Right renal pelvis (tissue), 4 donors: ENCODE measurements around the gene GAB2. TPM values are rescaled to one million over a fixed set of nuclear protein-coding genes. Genes with fewer than 3 reads are reported as not detected.
"Not testable (repeated sequence)": the region's sequence is repeated elsewhere in the genome, so short reads cannot be mapped to it uniquely, and the experiment has no call there.

ENCODE experiments used
- DNase-seq, 4 donors: peaks; one replicate each; pipeline ENCODE4 v3.0.0-alpha.2; 2013; ENCODE audit warnings: low read depth in 4 of 4, low spot score in 3 of 4, missing footprints in 1 of 4
- polyA plus RNA-seq, 4 donors: library from polyadenylated mRNA; unstranded; fragments of 120-200 nt; gene quantifications; one replicate each; pipeline ENCODE4 v1.2.1, GENCODE V29; 2013; ENCODE audit not compliant: insufficient read length in 4 of 4

GAB2 gene
- polyA plus RNA-seq, 4 donors, result 17.4 to 20.1 (median 18.0) TPM

DNA sequence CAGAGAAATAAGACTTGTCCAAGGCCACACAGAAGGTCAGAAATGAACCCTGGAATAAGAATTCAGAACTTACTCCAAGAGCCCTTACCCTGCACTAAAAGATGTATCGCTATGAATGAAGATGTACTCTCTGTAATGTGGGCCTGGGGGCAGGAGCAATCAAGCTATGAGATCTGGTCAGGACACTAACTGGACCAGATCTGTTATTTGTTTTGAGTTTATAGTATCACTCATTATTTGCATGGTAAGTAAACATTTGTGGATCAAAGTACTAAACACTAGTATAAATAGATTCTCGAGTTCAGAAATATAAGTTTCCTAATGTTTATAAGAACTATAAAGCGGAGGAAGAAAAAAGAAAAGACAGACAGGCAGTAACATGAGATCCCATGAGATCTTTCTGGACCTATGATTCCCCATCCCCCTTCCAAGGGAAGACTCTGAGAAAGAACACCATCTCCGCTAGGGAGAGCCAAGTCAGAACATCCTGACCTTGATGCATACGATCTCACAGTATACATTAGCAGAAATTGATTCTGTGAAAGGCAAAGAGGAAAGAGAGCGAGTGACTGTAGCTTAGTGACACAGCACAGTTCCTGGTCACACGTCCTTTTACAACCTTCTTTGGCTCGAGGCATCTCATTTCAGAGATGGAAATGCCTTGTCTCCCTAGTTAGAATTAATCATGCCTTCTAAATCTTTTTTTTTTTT is 157.7 kb downstream of the GAB2 start:
- no peak for DNase-seq

DNA sequence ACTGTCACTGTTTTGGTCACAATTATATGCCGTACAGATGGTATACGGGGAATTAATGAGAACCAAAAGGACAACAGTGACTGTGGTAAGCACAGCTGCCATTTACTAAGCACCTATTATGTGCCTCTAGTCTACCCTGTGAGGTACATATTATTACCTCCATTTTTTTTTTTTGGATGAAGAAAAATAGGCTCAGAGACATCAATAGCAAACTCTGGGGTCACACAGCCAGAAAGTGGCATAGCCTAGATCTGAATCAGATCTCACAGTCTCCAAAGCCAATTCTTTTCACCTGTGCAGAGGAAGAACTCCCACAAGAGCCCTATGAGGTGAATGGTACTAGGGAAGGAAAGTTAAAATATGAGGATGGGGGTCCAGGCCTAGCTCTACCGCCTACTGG is 160.0 kb downstream of the GAB2 start:
- DNase-seq, result no peak

DNA sequence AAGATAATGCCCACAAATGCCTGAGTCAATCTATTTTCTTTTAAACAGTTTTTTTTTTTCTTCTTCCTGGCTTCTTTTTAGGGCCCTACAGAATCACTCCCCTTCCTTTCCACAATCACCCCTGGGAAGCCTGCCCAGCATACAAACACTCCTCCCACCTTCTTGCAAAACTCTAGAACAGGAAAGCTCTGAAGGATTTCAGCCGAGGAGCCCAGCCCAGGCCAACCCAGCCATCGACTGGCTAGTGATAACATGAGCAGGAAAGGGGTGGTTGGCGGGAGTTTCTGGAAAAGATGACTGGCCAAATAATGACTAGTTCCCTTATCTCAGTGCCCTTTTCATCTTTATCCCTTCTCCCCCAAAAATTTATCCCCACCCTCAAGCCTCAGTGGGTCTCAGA is 160.7 kb downstream of the GAB2 start:
- DNase-seq, result no peak

DNA sequence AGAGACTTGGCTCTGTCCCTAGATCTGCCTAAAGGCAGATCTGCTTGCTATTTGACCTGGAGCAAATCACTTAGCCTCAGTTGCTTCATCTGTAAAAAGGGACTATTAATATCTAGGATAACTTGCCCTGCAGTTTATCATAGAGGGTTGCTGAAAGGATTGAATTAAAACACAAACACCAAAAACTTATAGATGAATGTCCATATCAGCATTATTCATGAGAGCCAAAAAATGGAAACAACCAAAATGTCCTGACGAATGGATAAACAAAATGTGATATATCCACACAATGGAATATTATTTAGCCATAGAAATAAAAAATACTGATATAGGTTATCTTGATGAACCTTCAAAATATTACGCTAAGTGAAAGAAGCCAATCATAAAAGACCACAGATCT is 161.7 kb downstream of the GAB2 start:
- no peak for DNase-seq

DNA sequence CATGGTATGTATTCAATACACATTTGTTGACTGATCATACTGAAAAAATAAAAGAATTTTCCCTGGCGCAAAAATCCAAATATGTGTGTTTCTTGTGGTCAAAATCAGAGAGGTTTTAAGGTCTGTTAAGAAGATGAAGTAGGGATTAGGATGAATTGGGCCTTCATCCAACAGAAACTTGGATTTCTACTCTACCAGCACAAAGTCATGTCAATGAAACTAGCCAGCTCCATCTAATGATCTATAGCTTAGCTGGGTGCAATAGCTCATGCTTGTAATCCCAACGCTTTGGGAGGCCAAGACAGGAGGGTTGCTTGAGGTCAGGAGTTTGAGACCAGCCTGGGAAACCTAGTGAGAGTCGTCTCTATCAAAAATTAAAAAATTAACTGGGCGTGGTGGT is 163.4 kb downstream of the GAB2 start:
- no peak for DNase-seq

DNA sequence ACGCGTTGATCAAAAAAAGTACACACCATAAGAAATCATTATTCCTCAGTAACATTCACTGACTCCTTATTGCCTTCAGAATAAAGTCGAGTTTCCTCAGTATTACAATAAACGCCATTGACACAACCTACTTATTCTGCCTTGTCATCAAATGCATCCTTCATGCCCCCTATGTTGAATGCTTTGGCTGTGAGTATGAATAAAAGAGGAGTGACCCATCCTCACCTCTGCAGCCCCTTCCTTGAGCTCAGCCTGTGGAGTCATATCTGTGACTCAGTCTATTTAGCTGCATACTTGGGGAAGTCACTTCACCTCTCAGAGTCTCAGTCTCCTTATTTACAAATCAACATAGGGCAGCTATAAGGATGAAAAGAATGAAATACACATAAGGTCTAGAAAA is 163.8 kb downstream of the GAB2 start:
- DNase-seq, result no peak

DNA sequence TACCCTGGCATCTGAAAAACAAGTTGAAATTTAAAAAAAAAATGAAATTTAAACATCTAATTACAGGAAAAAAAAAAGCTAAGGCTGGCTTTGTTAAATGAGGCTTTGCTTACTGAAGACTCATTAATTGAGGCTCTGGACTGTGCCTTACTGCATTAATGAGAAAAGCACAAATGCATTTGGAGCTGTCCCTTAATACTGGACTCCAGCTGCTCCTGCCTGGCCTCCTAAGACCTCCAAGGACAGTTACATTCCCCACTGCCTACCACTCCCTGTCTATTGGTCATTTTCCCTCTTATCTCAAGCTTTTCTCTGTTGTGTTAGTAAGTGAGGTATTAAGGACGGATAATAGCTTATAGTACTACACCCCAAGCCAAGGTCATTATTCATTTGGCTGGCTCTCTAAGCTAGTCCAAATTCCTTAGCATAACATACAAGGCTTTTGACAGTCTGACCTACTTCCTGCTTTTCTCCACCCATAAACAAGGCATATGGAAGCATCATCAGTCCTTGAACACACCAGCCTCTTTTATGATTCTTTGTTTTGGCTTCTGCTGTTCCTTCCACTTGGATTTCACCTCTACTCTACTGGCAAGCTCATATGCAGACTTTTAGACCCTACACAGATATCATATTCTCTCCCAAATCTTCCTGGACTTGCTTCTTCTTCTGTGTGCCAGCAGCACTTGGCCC is 166.4 kb downstream of the GAB2 start:
- no peak for DNase-seq

DNA sequence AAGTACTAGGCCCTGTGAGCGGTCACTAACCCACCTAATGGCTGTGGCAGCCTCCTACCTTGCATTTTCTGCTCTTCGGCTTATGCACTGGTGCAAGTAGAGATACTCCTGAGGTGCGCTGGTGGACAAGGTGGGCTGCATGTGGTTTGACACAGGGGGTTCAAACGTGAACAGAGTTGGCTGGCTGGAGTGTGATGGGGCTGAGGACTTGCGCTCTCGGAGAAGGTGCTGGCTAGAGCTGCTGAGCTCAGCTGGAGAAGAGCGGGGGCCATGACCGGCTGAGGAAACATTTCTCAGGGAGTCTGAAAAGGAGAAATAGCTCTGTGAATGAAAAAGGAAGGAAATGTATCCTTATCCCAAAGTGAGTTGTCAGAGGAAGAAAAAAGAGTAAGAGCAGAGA is 167.5 kb downstream of the GAB2 start:
- DNase-seq, result no peak

DNA sequence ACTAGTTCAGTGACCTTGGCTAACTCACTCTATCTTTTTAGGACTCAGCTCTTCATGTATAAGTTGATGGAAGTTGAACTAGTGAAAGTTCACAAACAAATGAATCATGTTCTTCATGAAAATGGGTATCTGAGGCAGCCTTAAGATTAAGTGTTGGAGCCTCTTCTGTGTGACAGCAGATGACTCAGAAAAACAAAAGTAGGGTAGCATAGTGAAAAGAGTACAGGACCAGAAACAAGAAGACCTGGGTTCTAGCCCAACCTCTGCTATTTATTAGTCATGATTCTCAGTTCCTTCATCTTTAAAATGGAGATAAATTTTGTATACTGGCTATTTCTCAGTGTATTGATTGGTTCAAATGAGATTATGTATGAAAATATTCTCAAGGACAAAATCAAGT is 168.7 kb downstream of the GAB2 start:
- DNase-seq, result no peak

DNA sequence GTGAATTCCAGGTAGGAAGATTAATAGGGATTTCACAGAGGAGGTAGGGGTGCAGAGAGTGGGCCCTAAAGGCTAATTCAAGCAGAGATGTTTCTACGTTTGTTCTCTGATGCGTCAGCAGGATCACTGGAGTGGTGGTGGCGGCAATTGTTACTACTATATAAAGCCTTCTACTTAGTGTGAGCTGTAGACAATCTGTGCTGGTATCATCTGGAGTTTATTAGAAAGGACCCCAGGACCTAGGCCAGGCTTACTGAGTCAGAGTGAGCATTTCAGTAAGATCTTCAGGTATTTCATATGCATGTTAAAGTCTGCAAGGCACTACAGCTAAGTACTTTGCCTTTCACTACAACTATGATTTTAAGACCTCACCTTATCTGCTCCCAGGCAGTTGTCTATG is 169.4 kb downstream of the GAB2 start:
- no peak for DNase-seq

DNA sequence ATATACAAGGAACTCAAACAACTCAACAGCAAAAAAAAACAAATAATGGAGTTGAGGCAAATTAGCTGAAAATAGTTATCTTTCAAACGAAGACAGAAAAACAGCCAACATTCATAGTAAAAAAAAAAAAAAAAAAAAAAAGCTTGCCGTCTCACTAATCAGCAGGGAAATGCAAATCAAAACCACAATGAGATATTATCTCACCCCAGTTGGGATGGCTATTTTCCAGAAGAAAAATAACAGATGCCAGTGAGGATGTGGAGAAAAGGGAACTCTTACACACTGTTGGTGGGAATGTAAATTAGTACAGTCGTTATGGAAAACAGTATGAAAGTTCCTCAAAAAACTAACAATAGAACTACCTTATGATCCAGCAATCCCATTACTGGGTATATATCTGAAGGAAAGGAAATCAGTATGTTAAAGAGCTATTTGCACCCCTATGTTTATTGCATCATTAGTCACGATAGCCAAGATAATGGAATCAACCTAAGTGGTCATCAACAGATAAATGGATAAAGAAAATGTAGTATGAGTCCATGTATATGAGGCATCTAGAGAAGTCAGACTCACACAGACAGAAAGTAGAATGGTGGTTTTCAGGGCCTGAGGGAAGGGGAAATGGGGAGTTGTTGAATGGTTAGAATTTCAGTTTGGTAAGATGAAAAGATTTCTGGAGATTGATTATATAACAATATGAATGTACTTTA is 172.9 kb downstream of the GAB2 start:
- DNase-seq, result no peak

DNA sequence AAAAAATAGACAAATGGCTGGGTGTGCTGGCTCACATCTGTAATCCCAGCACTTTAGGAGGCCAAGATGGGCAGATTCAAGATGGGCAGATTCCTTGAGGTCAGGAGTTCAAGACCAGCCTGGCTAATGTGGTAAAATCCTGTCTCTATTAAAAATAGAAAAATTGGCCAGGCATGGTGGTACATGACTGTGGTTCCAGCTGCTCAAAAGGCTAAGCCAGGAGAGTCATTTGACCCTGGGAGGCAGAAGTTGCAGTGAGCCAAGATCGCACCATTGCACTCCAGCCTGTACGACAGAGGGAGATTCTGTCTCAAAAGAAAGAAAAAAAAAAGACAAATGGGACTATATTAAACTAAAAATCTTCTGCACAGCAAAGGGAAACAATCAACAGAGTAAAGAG is 173.5 kb downstream of the GAB2 start:
- DNase-seq, result no peak

DNA sequence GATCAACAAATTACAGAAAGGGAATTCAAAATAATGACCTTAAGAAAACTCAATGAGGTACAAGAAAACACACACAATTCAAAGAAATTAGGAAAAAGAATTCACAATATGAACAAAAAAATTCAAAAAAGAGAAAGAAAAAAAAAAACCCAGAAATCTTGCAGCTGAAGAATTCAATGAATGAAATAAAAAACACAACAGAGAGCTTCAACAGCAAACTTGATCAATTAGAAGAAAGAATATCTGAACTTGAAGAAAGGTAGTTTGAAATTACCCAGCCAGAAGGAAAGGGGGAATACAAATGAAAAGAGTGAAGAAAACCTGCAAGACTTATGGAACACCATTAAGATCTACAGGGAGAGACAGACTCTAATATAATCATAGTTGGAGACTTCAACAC is 176.1 kb downstream of the GAB2 start:
- no peak for DNase-seq

DNA sequence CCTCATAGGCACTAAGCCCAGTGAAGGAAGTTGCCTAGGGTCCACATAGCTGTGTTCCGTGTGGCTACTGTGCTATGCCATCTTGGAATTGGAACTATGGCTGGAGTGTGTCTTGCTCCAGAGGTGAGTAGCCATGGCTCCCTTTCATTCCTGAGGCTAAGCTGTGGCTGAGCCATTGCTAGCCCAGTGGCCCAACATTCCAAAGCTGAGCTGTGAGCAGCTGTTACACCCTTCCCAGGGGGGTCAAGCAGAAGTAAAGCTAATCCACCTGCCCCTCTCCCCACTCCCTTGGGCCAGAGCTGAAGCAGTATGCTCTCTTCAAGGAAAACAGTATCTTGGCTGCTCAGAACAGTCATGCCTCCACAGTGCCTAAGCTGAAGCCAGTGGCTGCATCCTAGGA is 177.8 kb downstream of the GAB2 start:
- DNase-seq, result no peak

DNA sequence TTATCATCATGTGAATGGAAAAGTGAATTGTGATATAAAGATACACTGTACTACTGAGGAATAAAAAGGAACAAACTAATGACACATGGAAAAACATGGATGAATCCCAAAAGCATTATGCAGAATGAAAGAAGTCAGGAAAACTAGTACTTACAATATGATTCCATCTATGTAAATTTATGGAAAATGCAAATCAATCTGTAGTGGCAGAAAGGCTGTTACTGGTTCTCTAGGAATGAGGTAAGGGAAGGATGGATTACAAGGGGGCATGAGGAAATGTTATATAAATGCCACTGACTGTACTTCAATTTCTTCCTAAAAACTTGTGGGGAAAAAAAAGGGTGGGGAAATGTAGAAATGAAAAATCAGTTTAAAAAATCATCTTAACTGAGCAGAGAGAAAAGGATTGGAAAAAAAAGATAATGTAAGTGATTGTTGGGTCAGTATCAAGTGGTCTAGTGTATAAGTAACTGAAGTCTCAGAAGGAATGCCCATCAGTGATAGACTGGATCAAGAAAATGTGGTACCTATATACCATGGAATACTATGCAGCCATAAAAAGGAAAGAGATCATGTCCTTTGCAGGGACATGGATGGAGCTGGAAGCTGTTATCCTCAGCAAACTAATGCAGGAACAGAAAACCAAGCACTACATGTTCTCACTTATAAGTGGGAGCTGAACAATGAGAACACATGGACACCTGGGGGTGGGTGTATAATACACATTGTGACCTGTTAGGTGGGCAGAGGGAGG is 180.2 kb downstream of the GAB2 start:
- no peak for DNase-seq

DNA sequence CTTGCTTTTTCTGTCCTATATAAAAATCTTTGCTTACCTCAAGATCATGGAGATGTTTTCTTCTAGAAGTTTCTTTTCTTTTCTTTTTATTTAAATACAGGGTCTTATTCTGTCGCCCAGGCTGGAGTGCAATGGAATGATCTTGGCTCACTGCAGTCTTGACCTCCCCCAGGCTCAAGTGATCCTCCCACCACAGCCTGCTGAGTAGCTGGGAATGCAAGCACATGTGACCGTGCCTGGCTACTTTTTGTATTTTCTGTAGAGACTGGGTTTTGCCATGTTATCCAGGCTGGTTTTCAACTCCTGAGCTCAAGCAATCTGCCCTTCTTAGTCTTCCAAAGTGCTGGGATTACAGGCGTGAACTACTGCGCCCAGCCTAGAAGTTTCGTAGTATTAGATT is 183.6 kb downstream of the GAB2 start:
- no peak for DNase-seq

DNA sequence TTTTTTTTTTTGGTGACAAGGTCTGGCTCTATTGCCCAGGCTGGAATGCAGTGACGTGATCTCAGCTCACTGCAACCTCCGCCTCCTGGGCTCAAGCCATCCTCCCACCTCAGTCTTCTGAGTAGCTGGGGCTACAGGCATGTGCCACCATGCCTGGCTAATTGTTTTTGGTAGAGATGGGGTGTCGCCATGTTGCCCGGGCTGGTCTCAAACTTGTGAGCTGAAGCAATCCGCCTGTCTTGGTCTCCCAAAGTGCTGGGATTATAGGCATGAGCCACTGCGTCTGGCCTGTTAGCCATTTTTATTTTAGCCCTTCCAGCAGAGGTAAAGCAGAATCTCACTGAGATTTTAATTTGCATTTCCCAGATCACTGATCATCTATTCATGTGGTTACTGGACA is 184.6 kb downstream of the GAB2 start:
- DNase-seq, result not testable (repeated sequence)

DNA sequence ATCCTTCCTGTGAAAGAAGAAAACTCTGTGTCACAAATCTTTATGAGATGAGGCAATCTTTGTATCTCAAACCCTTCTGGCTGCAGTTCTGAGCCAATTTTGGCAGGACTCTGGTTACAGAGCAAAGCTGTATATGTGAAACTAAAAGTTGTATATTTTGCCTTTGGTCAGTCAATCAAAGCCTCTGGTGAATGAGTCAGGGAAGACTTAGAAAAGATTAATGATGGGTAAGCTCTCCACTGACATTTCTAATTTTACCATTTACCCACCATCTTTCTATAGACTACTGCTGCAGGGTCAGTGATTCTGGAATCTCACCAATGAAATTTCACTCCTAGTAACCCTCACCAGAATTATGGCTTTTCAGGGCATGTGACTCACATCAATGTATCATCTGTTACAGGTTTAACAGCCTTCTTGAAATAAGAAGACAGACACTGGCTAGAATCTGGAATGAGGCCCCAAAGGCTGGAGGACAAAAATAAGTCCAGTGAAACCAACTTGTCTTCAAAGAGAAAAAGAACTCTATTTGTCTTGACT is 185.6 kb downstream of the GAB2 start:
- DNase-seq, result no peak

DNA sequence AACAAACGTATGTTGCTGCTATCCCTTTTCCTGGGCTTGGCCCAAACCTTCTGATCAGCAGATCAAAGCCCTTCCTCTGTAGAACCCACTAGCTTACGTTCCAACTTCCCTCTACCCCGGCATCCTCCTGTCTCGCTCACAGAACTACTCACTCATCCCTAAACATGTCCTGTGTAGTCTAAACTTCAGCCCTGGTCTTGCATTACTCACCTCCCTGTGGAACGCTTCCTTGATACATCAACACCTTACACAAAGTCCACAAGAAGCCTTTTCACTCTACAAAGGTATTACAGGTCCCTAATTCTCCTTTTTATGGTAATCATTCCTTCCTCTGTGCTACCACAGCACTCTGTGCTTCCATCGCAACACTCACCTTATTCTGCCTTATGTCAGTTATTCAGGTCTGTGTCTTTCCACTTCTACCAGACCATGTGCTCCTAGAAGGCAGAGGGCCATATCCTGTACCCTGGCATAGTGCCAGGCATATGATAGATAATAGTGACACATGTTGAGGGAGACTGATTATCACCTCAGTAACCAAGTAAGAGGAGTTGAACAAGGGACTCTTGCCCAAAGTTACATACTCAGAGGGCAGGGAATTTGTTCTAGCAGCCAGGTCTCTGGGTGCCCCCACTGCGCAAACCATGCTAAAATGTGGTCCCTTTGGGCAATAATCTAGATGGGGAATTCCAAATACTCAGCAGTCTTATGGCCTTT is 187.3 kb downstream of the GAB2 start:
- DNase-seq, result no peak

DNA sequence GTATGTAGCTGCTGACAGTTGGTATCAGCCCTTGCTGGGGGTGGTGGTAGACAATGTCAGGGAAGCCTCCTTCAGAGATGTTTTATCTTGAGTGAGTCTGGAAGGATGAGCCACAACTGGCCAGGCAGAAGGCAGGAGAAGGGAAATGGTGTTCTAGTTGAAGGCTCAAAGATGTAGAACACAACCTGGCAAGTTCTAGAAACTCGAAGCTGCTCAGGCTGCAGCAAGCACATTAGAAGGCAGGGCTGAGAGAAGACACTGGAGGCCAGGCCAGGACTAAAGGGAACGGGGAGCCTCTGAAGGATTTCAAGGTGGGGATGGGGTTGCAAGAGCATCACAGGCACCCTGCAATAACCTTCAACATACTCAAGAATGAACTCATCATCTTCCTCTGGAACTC is 188.5 kb downstream of the GAB2 start:
- no peak for DNase-seq
